HL-60 (cell line): ENCODE measurements around the gene GNAT2.

Source experiments
- CTCF ChIP-seq: IDR thresholded peaks from one replicate; pipeline ENCODE4 v1.5.1; 2011; ENCODE audit warnings: low read length, control low read depth, inconsistent platforms; ENCODE audit not compliant: insufficient read depth
- POLR2AphosphoS5 ChIP-seq: IDR thresholded peaks from 2 replicates; pipeline ENCODE4 v1.6.1; 2012; ENCODE audit warnings: low read depth

DNA sequence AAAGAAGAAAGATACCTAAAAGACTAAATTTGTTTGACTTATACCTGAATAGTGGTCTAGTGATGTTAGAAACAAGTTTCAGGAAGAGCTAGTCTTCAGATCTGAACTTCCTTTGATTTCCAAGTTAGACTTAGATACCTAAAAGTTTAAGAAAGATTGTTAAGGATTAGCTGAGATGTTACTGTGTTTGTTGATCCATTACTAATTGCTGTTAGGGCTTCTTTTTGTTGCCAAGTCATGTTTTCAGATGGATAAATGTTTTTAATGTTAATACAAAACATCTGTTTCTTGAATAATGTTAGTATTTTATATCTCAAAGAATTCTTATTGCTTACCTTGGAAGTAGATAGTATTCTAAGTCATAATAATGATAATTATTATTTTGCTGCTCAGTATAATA lies 59.4 kb downstream of the GNAT2 start:
- TF ChIP-seq POLR2AphosphoS5 (no peak), CTCF (no peak)
